ENCODE data around the gene MARCHF9.

MARCHF9 gene

DNA sequence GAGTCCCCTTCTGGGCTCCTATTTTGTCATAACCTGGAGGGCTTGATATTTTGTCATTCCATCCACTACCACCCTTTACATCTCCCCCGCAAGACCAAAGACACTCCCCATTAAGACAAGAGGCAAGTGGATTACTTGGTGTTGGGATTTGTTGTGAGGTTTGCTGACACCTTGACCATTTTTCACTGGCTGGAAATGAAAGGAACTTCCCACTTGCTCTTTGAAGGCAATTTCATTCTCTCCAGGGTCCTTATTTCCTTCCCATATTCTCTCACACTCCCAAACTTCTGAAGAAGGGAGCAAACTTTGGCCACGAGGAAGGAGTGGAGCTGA is 31.3 kb upstream of the MARCHF9 start:
- H3K4me3 ChIP-seq (ENCODE audit: low read length) = no peak overlapping the region
- no peak for DNase-seq (ENCODE audit: low read depth, low spot score)

- no peak overlapping the region for H3K4me3 ChIP-seq (ENCODE audit: low read length)
- no peak for DNase-seq (ENCODE audit: low read depth, low spot score)
These were observed 30.6 kb upstream of the MARCHF9 start for GRCh38 chr12:57724003-57724935.

- no peak for DNase-seq (ENCODE audit: low read depth, low spot score)
- H3K4me3 ChIP-seq (ENCODE audit: low read length) = no peak overlapping the region
These were observed 29.8 kb upstream of the MARCHF9 start for GRCh38 chr12:57724936-57725740.

DNA sequence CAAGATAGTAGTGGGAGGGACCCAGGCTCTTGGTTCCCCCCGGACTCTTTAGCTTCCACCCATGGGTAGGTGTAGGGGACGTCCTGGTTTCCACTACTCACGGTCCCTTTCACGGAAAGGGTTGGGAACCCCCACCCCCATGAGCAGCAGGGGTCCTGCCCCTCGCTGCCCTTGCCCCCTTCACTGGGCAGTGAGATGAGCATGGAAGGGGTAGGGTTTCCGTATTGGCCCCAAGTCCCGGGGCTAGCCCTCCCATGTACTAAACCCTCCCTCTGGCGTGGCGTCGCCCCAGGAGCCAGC is 29.1 kb upstream of the MARCHF9 start:
- no peak for DNase-seq (ENCODE audit: low read depth, low spot score)
- no peak overlapping the region for H3K4me3 ChIP-seq (ENCODE audit: low read length)

DNA sequence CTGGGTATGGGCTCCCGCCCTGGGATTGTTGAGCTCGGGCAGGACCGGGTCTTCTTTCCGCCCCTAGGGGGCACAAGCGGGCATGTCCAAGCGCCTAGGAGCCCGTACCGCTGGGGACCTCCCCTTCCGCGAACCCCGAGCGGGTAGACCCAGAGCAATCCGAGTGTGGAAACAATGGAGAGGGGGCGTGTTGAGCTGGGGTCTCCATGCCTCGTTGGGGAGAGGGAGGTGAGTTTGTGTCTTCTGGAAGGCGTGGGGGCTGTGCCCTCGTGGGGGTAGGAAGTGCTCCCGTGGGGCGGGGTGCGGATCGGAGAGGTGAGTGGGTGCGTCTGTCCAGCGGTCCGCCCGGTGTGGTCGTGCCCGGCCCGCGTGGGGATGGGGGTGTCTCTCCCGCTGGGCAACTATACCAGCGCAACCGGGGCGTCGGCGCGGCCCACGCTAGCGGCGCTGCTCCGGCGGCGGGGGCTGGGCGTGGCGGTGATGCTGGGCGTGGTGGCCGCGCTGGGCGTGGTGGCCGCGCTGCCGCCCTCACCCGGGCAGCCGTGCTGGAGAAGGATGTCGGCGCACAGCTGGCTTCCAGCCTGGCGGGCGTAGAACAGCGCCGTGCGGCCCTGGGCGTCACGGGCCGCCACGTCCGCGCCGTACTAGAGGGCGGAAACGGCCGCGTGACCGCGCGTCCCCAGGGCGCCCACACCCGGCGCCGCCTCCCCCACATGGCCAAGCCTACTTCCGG is 28.6 kb upstream of the MARCHF9 start:
- no peak for DNase-seq (ENCODE audit: low read depth, low spot score)
- no peak overlapping the region for H3K4me3 ChIP-seq (ENCODE audit: low read length)

DNA sequence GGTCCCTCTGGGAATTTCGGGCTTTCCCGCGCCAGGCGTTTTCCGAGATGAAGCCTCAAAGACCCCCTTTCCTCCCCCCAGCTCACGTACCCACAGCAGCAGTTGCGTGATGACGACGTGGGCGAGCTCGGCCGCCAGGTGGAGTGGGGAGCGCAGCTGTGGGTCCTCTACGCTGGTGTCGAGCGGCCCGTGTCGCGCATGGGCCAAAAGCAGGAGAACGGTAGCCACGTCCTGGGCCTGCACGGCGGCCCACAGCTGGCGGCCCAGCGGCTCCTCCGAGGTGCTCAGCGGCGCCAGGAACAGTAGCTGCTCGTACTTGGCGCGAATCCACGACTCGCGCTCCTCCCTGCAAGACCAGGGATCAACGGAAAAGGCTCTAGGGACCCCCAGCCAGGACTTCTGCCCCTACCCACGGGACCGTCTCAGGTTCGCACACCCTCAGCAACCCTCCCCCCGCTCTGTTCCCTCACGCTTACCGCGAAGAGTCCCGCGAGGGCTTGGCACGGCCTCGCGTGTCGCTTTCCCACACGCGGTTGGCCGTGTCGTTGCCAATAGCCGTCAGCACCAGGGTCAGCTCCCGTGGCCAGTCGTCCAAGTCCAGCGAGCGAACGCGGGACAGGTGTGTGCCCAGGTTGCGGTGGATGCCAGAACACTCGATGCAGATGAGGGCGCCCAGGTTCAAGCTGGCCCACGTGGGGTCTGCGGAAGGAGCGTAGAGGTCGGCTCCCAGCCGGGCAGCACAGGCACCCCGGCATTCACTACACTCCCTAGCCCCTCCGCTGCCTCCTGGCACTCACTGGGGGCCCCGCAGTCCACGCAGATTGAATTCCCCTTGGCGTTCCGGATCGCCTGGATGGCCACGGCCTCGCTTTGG is 27.8 kb upstream of the MARCHF9 start:
- no peak overlapping the region for H3K4me3 ChIP-seq (ENCODE audit: low read length)
- no peak for DNase-seq (ENCODE audit: low read depth, low spot score)

GRCh38 chr12:57727758-57728395 is 27.0 kb upstream of the MARCHF9 start:
- H3K4me3 ChIP-seq (ENCODE audit: low read length) = no peak overlapping the region
- no peak for DNase-seq (ENCODE audit: low read depth, low spot score)

GRCh38 chr12:57729321-57729844 is 25.5 kb upstream of the MARCHF9 start:
- H3K4me3 ChIP-seq (ENCODE audit: low read length) = no peak overlapping the region
- DNase-seq (ENCODE audit: low read depth, low spot score) = no peak

GRCh38 chr12:57730336-57731067 is 24.4 kb upstream of the MARCHF9 start:
- no peak overlapping the region for H3K4me3 ChIP-seq (ENCODE audit: low read length)
- DNase-seq (ENCODE audit: low read depth, low spot score) = no peak

- no peak for DNase-seq (ENCODE audit: low read depth, low spot score)
- H3K4me3 ChIP-seq (ENCODE audit: low read length) = no peak overlapping the region
These were observed 23.4 kb upstream of the MARCHF9 start for GRCh38 chr12:57731411-57732080.

- no peak overlapping the region for H3K4me3 ChIP-seq (ENCODE audit: low read length)
- no peak for DNase-seq (ENCODE audit: low read depth, low spot score)
These were observed 22.6 kb upstream of the MARCHF9 start for GRCh38 chr12:57732270-57732669.

- no peak for DNase-seq (ENCODE audit: low read depth, low spot score)
- H3K4me3 ChIP-seq (ENCODE audit: low read length) = no peak overlapping the region
These were observed 21.9 kb upstream of the MARCHF9 start for GRCh38 chr12:57732726-57733593.

GRCh38 chr12:57733928-57734327 is 21.0 kb upstream of the MARCHF9 start:
- no peak for DNase-seq (ENCODE audit: low read depth, low spot score)
- no peak overlapping the region for H3K4me3 ChIP-seq (ENCODE audit: low read length)

DNA sequence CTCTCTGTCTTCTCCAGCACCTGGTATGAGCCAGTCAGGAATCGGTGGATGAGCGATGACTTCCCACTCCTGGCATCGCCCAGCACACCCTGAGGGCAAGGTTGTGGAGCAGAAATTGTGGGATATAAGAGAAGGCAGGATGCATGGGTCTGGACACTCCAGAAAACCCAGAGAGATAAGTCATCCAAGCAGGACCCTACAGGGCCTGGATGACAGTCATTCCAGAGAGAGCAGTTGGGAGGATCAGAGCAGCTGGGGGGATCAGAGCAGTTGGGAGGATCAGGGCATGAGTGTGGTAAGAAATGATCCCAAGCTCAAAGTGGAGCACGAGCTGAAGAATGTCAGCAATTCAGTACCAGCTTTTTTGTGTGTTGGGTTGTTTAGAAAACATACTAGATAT is 20.3 kb upstream of the MARCHF9 start:
- no peak for DNase-seq (ENCODE audit: low read depth, low spot score)
- H3K4me3 ChIP-seq (ENCODE audit: low read length) = no peak overlapping the region

DNA sequence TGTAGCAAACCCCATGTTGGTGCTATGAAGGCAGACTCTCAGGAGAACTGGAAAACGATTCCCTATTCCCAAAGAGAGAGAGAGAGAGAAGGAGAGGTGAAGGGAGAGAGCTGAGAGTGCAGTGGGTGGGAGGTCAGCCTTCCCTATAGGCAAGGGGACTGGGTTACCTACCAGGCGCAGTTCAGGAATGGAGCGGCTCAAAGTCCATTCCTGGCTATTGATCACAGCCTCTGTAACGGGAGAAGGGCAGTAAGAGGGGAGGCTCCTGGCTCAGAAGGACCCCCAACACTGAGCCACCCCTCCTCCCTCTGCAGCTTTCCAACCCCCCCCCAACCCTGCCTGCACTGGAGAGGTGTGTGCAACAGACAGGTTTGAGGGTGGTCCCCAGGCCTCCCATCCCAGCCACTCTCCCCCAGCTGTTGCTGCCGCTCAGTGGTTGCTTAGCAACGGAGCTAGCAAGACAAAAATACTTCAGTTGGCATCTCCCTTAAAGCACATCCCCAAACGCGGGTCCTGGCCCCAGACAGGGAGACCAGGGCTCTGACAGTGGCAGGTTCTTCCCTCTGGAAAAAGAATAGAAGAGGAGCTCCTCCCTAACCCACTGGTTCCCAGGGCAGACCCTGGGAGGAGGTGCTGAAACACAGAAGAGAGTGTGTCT is 19.6 kb upstream of the MARCHF9 start:
- DNase-seq (ENCODE audit: low read depth, low spot score) = no peak
- H3K4me3 ChIP-seq (ENCODE audit: low read length) = no peak overlapping the region

Measured in Jurkat, Clone E6-1 (cell line).